GM12891 (cell line): ENCODE data around the gene TBC1D22A.

Source experiments
- POLR2A ChIP-seq: IDR thresholded peaks from 2 replicates; pipeline ENCODE4 v1.6.1; 2011; ENCODE audit warnings: low read depth, low read length, control low read depth
- POLR2AphosphoS5 ChIP-seq: IDR thresholded peaks from 2 replicates; pipeline ENCODE4 v1.6.1; 2011; ENCODE audit warnings: low read depth, low read length, control low read depth
- POU2F2 ChIP-seq: IDR thresholded peaks from 2 replicates; pipeline ENCODE4 v1.6.1; 2011; ENCODE audit warnings: low read depth, mild to moderate bottlenecking, control low read depth, low read length, moderate library complexity

GRCh38 chr22:47062126-47062525 is 299.7 kb downstream of the TBC1D22A start:
- TF ChIP-seq POLR2A (no peak), POLR2AphosphoS5 (no peak), POU2F2 (no peak)
